ENCODE measurements around the gene IGSF8. TPM values are rescaled to one million over a fixed set of nuclear protein-coding genes. Genes with fewer than 3 reads are reported as not detected.

The IGSF8 gene
- total RNA-seq, 1 experiment from 2014 or later: 18.8 TPM

DNA sequence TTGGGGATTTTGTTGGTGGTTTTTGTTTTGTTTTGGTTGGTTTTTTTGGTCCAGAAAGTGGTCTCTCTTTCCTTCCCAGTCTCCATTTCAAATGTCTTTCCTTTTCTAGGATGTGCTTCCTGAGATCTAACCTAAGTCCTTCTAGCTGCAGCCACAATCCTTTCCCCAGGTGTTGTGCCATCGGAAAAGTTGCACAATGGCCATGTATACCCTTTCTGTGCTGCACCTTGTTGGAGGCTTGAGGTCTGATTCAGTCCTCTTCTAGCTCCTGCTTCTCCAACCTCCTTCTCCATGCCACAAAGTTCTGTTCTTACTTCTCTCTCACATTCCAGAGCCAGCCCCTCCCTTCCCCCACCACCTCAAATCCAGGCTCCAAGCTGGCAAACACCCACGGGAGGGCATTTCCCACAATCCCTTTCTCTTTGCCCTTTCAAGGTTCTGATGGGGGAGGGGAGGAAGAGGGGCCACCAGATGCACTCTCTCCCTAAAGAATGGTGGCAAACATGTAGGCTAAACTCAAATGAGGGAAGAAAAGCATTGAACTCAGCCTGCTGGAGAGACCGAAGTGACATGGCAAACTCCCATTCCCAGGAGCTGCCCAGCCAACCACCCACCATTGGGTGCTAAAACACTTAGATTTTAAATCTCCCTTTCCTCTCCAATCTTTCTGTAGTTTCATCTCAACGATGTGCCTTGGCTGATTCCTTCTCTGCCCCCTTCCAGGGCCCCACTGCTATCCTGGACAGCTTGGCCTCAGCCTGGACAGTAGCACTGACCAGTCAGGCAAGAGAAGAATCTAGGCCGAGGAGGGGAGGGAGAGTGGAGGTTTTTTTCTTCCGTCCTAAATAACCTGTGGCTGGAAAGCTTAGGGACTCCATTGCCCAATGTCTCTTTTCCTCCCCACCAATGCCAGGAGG, 31.3 kb downstream of the IGSF8 start:
- BruUV-seq (replicated peaks): no TSS peak
- intact Hi-C loops (cut with micrococcal nuclease; ENCODE audit: unreplicated experiment) (no loop called here), in situ Hi-C loops (cut with HindIII; ENCODE audit: low pct_unique_long_range_greater_than_20kb, low sequenced_read_pairs) (no loop called here)
- H3K27ac ChIP-seq (ENCODE audit: low read length): no peak overlapping the region
- peaks cover 15% of the 10 kb centered on the region for H3K27me3 ChIP-seq (ENCODE audit: control insufficient read depth, insufficient read depth, low read length)
- DNase-seq (ENCODE audit: low read depth, low spot score) (no peak), ATAC-seq (no peak)
- H3K9me3 ChIP-seq (ENCODE audit: control insufficient read depth, insufficient read depth, low read depth, low read length): no peaks in the 10 kb centered on the region
- ChIA-PET CTCF (interaction anchor here (0.7 kb wide), 1 partner anchor 86 kb away, joined by 3 read pairs; no protein-coding TSS in a partner anchor), POLR2A (interaction anchor here (0.5 kb wide), 1 partner anchor 274 kb away, joined by 3 read pairs; no protein-coding TSS in a partner anchor)
- H3K4me3 ChIP-seq (ENCODE audit: low read depth in 2 of 2, low read length in 2 of 2): no peak overlapping the region
- no peaks in the 10 kb centered on the region for H3K4me1 ChIP-seq (ENCODE audit: control insufficient read depth, insufficient read depth, low read length)
- H3K36me3 ChIP-seq (ENCODE audit: control insufficient read depth, insufficient read depth, low read length): no peaks in the 10 kb centered on the region
- TF ChIP-seq, protein P1, sequence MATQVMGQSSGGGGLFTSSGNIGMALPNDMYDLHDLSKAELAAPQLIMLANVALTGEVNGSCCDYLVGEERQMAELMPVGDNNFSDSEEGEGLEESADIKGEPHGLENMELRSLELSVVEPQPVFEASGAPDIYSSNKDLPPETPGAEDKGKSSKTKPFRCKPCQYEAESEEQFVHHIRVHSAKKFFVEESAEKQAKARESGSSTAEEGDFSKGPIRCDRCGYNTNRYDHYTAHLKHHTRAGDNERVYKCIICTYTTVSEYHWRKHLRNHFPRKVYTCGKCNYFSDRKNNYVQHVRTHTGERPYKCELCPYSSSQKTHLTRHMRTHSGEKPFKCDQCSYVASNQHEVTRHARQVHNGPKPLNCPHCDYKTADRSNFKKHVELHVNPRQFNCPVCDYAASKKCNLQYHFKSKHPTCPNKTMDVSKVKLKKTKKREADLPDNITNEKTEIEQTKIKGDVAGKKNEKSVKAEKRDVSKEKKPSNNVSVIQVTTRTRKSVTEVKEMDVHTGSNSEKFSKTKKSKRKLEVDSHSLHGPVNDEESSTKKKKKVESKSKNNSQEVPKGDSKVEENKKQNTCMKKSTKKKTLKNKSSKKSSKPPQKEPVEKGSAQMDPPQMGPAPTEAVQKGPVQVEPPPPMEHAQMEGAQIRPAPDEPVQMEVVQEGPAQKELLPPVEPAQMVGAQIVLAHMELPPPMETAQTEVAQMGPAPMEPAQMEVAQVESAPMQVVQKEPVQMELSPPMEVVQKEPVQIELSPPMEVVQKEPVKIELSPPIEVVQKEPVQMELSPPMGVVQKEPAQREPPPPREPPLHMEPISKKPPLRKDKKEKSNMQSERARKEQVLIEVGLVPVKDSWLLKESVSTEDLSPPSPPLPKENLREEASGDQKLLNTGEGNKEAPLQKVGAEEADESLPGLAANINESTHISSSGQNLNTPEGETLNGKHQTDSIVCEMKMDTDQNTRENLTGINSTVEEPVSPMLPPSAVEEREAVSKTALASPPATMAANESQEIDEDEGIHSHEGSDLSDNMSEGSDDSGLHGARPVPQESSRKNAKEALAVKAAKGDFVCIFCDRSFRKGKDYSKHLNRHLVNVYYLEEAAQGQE (IDR thresholded peaks at IDR 0.05; ENCODE audit: insufficient read depth in 1 of 2, low read depth in 2 of 2, low read length in 1 of 2): no peak
- TF ChIP-seq SIN3A (IDR thresholded peaks at IDR 0.05; ENCODE audit: borderline replicate concordance, insufficient read depth, low read depth, low read length) (no peak), TCF7L2 (IDR thresholded peaks at IDR 0.05; ENCODE audit: low read depth, low read length) (no peak), POLR2AphosphoS5 (IDR thresholded peaks at IDR 0.05; ENCODE audit: low read depth, low read length) (no peak)
- TF ChIP-seq, protein P2, sequence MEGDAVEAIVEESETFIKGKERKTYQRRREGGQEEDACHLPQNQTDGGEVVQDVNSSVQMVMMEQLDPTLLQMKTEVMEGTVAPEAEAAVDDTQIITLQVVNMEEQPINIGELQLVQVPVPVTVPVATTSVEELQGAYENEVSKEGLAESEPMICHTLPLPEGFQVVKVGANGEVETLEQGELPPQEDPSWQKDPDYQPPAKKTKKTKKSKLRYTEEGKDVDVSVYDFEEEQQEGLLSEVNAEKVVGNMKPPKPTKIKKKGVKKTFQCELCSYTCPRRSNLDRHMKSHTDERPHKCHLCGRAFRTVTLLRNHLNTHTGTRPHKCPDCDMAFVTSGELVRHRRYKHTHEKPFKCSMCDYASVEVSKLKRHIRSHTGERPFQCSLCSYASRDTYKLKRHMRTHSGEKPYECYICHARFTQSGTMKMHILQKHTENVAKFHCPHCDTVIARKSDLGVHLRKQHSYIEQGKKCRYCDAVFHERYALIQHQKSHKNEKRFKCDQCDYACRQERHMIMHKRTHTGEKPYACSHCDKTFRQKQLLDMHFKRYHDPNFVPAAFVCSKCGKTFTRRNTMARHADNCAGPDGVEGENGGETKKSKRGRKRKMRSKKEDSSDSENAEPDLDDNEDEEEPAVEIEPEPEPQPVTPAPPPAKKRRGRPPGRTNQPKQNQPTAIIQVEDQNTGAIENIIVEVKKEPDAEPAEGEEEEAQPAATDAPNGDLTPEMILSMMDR (IDR thresholded peaks at IDR 0.05): no peak

DNA sequence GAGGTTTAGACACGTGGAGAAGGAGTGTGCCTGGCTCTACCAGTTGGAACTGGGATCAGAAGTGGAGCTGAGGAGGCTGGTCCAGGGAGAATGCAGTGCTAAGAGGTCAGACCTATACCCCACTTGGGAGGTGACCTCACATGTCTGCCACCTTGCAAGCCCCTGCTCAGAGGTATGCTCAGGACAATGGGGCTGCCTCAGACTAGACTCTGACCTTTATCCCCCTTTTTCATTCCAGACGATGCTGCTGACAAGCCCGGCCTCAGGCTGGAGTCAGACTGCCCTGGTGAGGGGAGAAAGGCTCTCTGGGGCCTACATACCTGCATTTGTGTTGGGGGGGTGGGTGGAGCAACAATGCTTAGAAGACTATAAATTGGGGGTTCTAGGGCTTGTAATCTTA, 33.7 kb downstream of the IGSF8 start:
- POLR2A ChIA-PET: no interaction called here
- peaks cover 6% of the 10 kb centered on the region for H3K27me3 ChIP-seq (ENCODE audit: control insufficient read depth, insufficient read depth, low read length)
- no TSS peak for BruUV-seq (replicated peaks)

More for the DNA sequence above, 33.7 kb downstream of the IGSF8 start:
- H3K4me3 ChIP-seq (ENCODE audit: low read depth in 2 of 2, low read length in 2 of 2): no peak overlapping the region
- no peak for DNase-seq (ENCODE audit: low read depth, low spot score)
- ATAC-seq: no peak
- in situ Hi-C loops (cut with HindIII; ENCODE audit: low pct_unique_long_range_greater_than_20kb, low sequenced_read_pairs): no loop called here
- CTCF ChIA-PET: interaction anchor here (0.5 kb wide), 1 partner anchor 44 kb away, joined by 9 read pairs; no protein-coding TSS in a partner anchor
- peaks cover 3% of the 10 kb centered on the region; the same call in 1 of the 2 replicates for H3K4me1 ChIP-seq (ENCODE audit: control insufficient read depth, insufficient read depth, low read length)
- TF ChIP-seq, protein P1 (IDR thresholded peaks at IDR 0.05; ENCODE audit: insufficient read depth in 1 of 2, low read depth in 2 of 2, low read length in 1 of 2): no peak
- no peak for TF ChIP-seq POLR2AphosphoS5 (IDR thresholded peaks at IDR 0.05; ENCODE audit: low read depth, low read length)
- TF ChIP-seq, protein P2 (IDR thresholded peaks at IDR 0.05): no peak
- no peak for TF ChIP-seq TCF7L2 (IDR thresholded peaks at IDR 0.05; ENCODE audit: low read depth, low read length)
- TF ChIP-seq SIN3A (IDR thresholded peaks at IDR 0.05; ENCODE audit: borderline replicate concordance, insufficient read depth, low read depth, low read length): no peak
- H3K27ac ChIP-seq (ENCODE audit: low read length): no peak overlapping the region
- intact Hi-C loops (cut with micrococcal nuclease; ENCODE audit: unreplicated experiment): no loop called here
- H3K36me3 ChIP-seq (ENCODE audit: control insufficient read depth, insufficient read depth, low read length): no peaks in the 10 kb centered on the region
- H3K9me3 ChIP-seq (ENCODE audit: control insufficient read depth, insufficient read depth, low read depth, low read length): no peaks in the 10 kb centered on the region
